GM23338 (cell line): Measurements from ENCODE around the gene SLK. TPM values are rescaled to one million over a fixed set of nuclear protein-coding genes. Genes with fewer than 3 reads are reported as not detected.

Experiments used
- ATAC-seq: fragments of 200-7000 bp; cut with Tn5 transposase; 3 replicates; pipeline ENCODE4 v1.9.1; 2020
- DNase-seq: peaks from one replicate; pipeline ENCODE4 v3.0.0-alpha.2; 2015; ENCODE audit warnings: low spot score
- H2AFZ ChIP-seq: fragments of 200-600 bp; sonication (generic); 2 replicates; pipeline ENCODE4 v1.8.0; 2016; ENCODE audit warnings: antibody characterized with exemption, mild to moderate bottlenecking, moderate library complexity
- H3F3A ChIP-seq: fragments of 200-600 bp; sonication (generic); replicated peaks from 2 replicates; pipeline ENCODE4 v1.8.0; 2017; ENCODE audit warnings: antibody characterized with exemption, mixed run types, low read depth
- H3K27ac ChIP-seq: fragments of 200-600 bp; sonication (generic); 2 replicates; pipeline ENCODE4 v1.6.1; 2016; ENCODE audit warnings: low read depth
- H3K27me3 ChIP-seq: fragments of 200-600 bp; sonication (generic); 2 replicates; pipeline ENCODE4 v1.8.0; 2016; ENCODE audit warnings: mild to moderate bottlenecking, mixed run types, moderate library complexity; ENCODE audit not compliant: insufficient read depth
- H3K36me3 ChIP-seq: fragments of 200-600 bp; sonication (generic); 2 replicates; pipeline ENCODE4 v1.8.0; 2016; ENCODE audit warnings: mild to moderate bottlenecking; ENCODE audit not compliant: insufficient read depth
- H3K4me1 ChIP-seq: fragments of 200-600 bp; sonication (generic); 2 replicates; pipeline ENCODE4 v1.8.0; 2016; ENCODE audit warnings: mild to moderate bottlenecking, moderate library complexity; ENCODE audit not compliant: insufficient read depth
- H3K4me2 ChIP-seq: fragments of 200-600 bp; sonication (generic); 2 replicates; pipeline ENCODE4 v1.7.1; 2017; ENCODE audit warnings: mixed run types
- H3K4me3 ChIP-seq: fragments of 200-600 bp; sonication (generic); 2 replicates; pipeline ENCODE4 v1.6.1; 2016; ENCODE audit warnings: mixed run types
- H3K79me2 ChIP-seq: fragments of 200-600 bp; sonication (generic); replicated peaks from 2 replicates; pipeline ENCODE4 v1.8.0; 2017; ENCODE audit warnings: mild to moderate bottlenecking; ENCODE audit not compliant: insufficient read depth
- H3K9me2 ChIP-seq: fragments of 200-600 bp; sonication (generic); 2 replicates; pipeline ENCODE4 v1.8.0; 2017; ENCODE audit not compliant: insufficient read depth
- H4K20me1 ChIP-seq: fragments of 200-600 bp; sonication (generic); replicated peaks from 2 replicates; pipeline ENCODE4 v1.8.0; 2017; ENCODE audit warnings: mild to moderate bottlenecking; ENCODE audit not compliant: insufficient read depth
- H3K27ac Mint-ChIP-seq: 2 replicates; pipeline ENCODE4 v1.8.0; 2020; ENCODE audit warnings: inconsistent platforms, mild to moderate bottlenecking, moderate library complexity, mixed read lengths
- H3K27me3 Mint-ChIP-seq: 3 replicates; pipeline ENCODE4 v1.8.0; 2022; ENCODE audit warnings: low read depth, mild to moderate bottlenecking, moderate library complexity, mixed read lengths, inconsistent platforms; ENCODE audit not compliant: insufficient read depth, poor library complexity
- H3K36me3 Mint-ChIP-seq: 3 replicates; pipeline ENCODE4 v1.8.0; 2021; ENCODE audit warnings: low read depth, mild to moderate bottlenecking, inconsistent platforms, moderate library complexity, mixed read lengths
- H3K4me1 Mint-ChIP-seq: 3 replicates; pipeline ENCODE4 v1.8.0; 2020; ENCODE audit warnings: mild to moderate bottlenecking, inconsistent platforms, mixed read lengths
- H3K4me3 Mint-ChIP-seq: 3 replicates; pipeline ENCODE4 v1.8.0; 2021; ENCODE audit warnings: moderate library complexity, mild to moderate bottlenecking, inconsistent platforms, mixed read lengths
- H3K9me3 Mint-ChIP-seq: 3 replicates; pipeline ENCODE4 v1.8.0; 2020; ENCODE audit warnings: moderate library complexity, mild to moderate bottlenecking, inconsistent platforms, mixed read lengths
- CREB1 ChIP-seq: fragments of 250-450 bp; sonication (Bioruptor Pico); IDR thresholded peaks from 2 replicates; pipeline ENCODE4 v1.5.0; 2020; ENCODE audit warnings: low read depth, mild to moderate bottlenecking, moderate library complexity
- EZH2 ChIP-seq: fragments of 200-600 bp; sonication (generic); IDR thresholded peaks from one replicate; pipeline ENCODE4 v1.8.0; 2017; ENCODE audit warnings: antibody characterized with exemption, mild to moderate bottlenecking, low read depth; ENCODE audit not compliant: unreplicated experiment
- EZH2phosphoT487 ChIP-seq: fragments of 200-600 bp; sonication (generic); IDR thresholded peaks from one replicate; pipeline ENCODE4 v1.8.1; 2018; ENCODE audit warnings: antibody characterized with exemption; ENCODE audit not compliant: unreplicated experiment
- JUNB ChIP-seq: IDR thresholded peaks from one replicate; pipeline ENCODE4 v1.6.1; 2016; ENCODE audit warnings: antibody characterized with exemption; ENCODE audit not compliant: unreplicated experiment
- NANOG ChIP-seq: IDR thresholded peaks from 2 replicates; pipeline ENCODE4 v1.6.1; 2016; ENCODE audit warnings: antibody characterized with exemption, borderline replicate concordance
- POLR2AphosphoS5 ChIP-seq: IDR thresholded peaks from 2 replicates; pipeline ENCODE4 v1.6.1; 2016; ENCODE audit warnings: antibody characterized with exemption, low read depth
- STAT1 ChIP-seq: IDR thresholded peaks from one replicate; pipeline ENCODE4 v1.6.1; 2016; ENCODE audit warnings: antibody characterized with exemption; ENCODE audit not compliant: unreplicated experiment
- ZNF114 ChIP-seq: fragments of 250-450 bp; sonication (Bioruptor Pico); IDR thresholded peaks from 2 replicates; pipeline ENCODE4 v1.5.0; 2020; ENCODE audit warnings: mild to moderate bottlenecking, moderate library complexity
- ZNF331 ChIP-seq: fragments of 250-450 bp; sonication (Bioruptor Pico); IDR thresholded peaks from 2 replicates; pipeline ENCODE4 v1.5.0; 2020; ENCODE audit warnings: low read depth, mild to moderate bottlenecking, moderate library complexity
- polyA plus RNA-seq: library from polyadenylated mRNA; unstranded; fragments of >200 nt; fragmentation: Nextera tagmentation; extraction: Ambion mirVana; gene quantifications from 2 replicates; pipeline ENCODE4 v1.2.1, GENCODE V29; 2016
- total RNA-seq: library from RNA; depleted of rRNA; stranded (reverse); fragments of >200 nt; shearing (Covaris generic); gene quantifications from 2 replicates; pipeline ENCODE4 v1.2.3, GENCODE V29; 2014
- TF ChIP-seq, protein P1 (sequence below), 2 experiments: fragments of 200-600 bp in 1 of 2; sonication (generic) in 1 of 2; conservative IDR thresholded peaks; 2 replicates each; pipeline versions ENCODE4 v1.5.1 to v1.6.1; 2016 to 2017; ENCODE audit warnings: antibody characterized with exemption in 2 of 2, low read depth in 2 of 2, mild to moderate bottlenecking in 2 of 2, moderate library complexity in 1 of 2
- TF ChIP-seq, protein P2 (sequence below): IDR thresholded peaks from one replicate; pipeline ENCODE4 v1.6.1; 2018; ENCODE audit warnings: antibody characterized with exemption; ENCODE audit not compliant: unreplicated experiment
- TF ChIP-seq, protein P3 (sequence below): IDR thresholded peaks from 2 replicates; pipeline ENCODE4 v1.6.1; 2016; ENCODE audit warnings: antibody characterized with exemption

SLK gene
- total and polyA plus RNA-seq, 2 experiments from 2014 or later = 8.4 to 21.5 TPM

DNA sequence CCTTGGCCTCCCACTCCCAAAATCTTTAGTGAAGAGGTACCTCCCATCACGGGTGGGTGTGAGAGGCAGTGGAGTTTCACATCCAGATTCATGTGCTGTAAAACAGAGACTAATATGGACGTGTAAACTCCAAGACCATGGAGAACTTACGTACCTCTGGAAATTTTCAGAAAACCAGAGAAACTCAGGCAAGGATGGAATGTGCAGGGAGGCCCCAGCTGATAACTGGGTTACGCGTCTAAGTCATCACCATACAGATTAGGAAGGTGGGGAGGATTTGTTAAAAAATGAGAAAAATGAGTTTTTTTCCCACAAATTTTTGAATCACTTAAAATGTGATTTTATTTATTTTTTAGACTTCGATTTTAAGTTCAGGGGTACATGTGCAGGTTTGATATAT, 32.6 kb upstream of the SLK start (continued):
- TF ChIP-seq ZNF331 (CRISPR knock-in tag) (no peak), NANOG (no peak), STAT1 (no peak), EZH2phosphoT487 (no peak), JUNB (no peak), EZH2 (no peak)
- TF ChIP-seq, protein P1, sequence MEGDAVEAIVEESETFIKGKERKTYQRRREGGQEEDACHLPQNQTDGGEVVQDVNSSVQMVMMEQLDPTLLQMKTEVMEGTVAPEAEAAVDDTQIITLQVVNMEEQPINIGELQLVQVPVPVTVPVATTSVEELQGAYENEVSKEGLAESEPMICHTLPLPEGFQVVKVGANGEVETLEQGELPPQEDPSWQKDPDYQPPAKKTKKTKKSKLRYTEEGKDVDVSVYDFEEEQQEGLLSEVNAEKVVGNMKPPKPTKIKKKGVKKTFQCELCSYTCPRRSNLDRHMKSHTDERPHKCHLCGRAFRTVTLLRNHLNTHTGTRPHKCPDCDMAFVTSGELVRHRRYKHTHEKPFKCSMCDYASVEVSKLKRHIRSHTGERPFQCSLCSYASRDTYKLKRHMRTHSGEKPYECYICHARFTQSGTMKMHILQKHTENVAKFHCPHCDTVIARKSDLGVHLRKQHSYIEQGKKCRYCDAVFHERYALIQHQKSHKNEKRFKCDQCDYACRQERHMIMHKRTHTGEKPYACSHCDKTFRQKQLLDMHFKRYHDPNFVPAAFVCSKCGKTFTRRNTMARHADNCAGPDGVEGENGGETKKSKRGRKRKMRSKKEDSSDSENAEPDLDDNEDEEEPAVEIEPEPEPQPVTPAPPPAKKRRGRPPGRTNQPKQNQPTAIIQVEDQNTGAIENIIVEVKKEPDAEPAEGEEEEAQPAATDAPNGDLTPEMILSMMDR (conservative IDR thresholded peaks at IDR 0.05; ENCODE audit: low read depth in 2 of 2) = no peak

DNA sequence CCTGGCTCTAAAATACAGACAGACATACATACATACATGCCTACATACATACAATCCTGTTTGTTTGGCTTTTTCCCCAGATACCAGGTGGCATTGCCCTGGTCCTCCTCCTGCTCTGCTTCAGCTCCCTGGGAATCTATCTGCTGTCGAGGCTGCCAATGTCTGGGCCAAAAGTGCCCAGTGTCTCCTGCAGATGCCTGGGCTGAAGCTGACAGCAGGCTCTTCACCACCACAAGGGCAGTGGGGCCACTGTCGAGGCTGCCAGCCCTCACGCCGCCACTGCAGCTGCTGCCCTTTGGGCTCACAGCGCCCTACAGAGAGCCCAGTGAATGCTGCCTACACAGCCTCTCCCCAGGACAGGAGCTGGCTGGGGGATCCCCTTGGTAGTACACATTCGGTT, 30.9 kb upstream of the SLK start:
- H3K4me1 ChIP-seq = no peaks in the 10 kb centered on the region
- H3K36me3 ChIP-seq = no peaks in the 10 kb centered on the region
- H3F3A ChIP-seq = no peaks in the 10 kb centered on the region
- no peaks in the 10 kb centered on the region for H4K20me1 ChIP-seq
- Mint-ChIP-seq H3K4me1 (no peaks in the 10 kb centered on the region), H3K27me3 (no peaks in the 10 kb centered on the region), H3K9me3 (no peaks in the 10 kb centered on the region; the same call in 2 of the 3 replicates), H3K27ac (no peak overlapping the region), H3K36me3 (no peaks in the 10 kb centered on the region), H3K4me3 (no peak overlapping the region)
- H3K4me3 ChIP-seq = no peak overlapping the region
- no peak overlapping the region for H3K27ac ChIP-seq
- no peak overlapping the region for H3K4me2 ChIP-seq
- DNase-seq = no peak
- peak; percentile 70 for ATAC-seq
- no peaks in the 10 kb centered on the region for H3K9me2 ChIP-seq
- H2AFZ ChIP-seq = no peak overlapping the region
- no peaks in the 10 kb centered on the region for H3K79me2 ChIP-seq
- H3K27me3 ChIP-seq = no peaks in the 10 kb centered on the region
- no peak for TF ChIP-seq STAT1
- TF ChIP-seq ZNF114 (CRISPR knock-in tag) = no peak
- TF ChIP-seq JUNB = no peak
- no peak for TF ChIP-seq EZH2
- TF ChIP-seq CREB1 (CRISPR knock-in tag) = no peak
- TF ChIP-seq, protein P2, sequence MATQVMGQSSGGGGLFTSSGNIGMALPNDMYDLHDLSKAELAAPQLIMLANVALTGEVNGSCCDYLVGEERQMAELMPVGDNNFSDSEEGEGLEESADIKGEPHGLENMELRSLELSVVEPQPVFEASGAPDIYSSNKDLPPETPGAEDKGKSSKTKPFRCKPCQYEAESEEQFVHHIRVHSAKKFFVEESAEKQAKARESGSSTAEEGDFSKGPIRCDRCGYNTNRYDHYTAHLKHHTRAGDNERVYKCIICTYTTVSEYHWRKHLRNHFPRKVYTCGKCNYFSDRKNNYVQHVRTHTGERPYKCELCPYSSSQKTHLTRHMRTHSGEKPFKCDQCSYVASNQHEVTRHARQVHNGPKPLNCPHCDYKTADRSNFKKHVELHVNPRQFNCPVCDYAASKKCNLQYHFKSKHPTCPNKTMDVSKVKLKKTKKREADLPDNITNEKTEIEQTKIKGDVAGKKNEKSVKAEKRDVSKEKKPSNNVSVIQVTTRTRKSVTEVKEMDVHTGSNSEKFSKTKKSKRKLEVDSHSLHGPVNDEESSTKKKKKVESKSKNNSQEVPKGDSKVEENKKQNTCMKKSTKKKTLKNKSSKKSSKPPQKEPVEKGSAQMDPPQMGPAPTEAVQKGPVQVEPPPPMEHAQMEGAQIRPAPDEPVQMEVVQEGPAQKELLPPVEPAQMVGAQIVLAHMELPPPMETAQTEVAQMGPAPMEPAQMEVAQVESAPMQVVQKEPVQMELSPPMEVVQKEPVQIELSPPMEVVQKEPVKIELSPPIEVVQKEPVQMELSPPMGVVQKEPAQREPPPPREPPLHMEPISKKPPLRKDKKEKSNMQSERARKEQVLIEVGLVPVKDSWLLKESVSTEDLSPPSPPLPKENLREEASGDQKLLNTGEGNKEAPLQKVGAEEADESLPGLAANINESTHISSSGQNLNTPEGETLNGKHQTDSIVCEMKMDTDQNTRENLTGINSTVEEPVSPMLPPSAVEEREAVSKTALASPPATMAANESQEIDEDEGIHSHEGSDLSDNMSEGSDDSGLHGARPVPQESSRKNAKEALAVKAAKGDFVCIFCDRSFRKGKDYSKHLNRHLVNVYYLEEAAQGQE = no peak
- no peak for TF ChIP-seq EZH2phosphoT487
- no peak for TF ChIP-seq NANOG
- no peak for TF ChIP-seq ZNF331 (CRISPR knock-in tag)
- TF ChIP-seq POLR2AphosphoS5 = no peak
- TF ChIP-seq, protein P1 (conservative IDR thresholded peaks at IDR 0.05; ENCODE audit: low read depth in 2 of 2) = no peak
- TF ChIP-seq, protein P3, sequence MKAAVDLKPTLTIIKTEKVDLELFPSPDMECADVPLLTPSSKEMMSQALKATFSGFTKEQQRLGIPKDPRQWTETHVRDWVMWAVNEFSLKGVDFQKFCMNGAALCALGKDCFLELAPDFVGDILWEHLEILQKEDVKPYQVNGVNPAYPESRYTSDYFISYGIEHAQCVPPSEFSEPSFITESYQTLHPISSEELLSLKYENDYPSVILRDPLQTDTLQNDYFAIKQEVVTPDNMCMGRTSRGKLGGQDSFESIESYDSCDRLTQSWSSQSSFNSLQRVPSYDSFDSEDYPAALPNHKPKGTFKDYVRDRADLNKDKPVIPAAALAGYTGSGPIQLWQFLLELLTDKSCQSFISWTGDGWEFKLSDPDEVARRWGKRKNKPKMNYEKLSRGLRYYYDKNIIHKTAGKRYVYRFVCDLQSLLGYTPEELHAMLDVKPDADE = no peak
